Stimulated activated CD4-positive, alpha-beta T cell treated with anti-CD3 and anti-CD28 coated beads, Interleukin-12 subunit alpha, Interleukin-12 subunit beta, amount 100 ng/mL, for 4 hours (primary cell): ENCODE results near the gene PSMD13.
"Not testable (repeated sequence)": the region's sequence is repeated elsewhere in the genome, so short reads cannot be mapped to it uniquely, and the experiment has no call there.

Experiments used
- DNase-seq: peaks from one replicate; pipeline ENCODE4 v3.0.0-alpha.2; 2020

PSMD13 gene

DNA sequence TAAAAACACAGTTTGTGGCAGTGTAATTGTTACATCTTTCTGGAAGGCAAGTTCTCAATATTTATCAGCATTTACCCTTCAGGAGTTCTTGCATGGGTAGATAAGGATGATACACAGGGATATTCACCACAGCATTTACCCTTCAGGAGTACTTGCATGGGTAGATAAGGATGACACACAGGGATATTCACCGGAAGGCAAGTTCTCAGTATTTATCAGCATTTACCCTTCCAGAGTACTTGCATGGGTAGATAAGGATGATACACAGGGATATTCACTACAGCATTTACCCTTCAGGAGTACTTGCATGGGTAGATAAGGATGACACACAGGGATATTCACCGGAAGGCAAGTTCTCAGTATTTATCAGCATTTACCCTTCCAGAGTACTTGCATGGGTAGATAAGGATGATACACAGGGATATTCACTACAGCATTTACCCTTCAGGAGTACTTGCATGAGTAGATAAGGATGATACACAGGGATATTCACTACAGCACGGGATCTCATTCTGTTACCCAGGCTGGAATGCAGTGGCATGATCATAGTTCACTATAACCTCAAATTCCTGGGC lies 16.0 kb upstream of the PSMD13 start:
- not testable (repeated sequence) for DNase-seq

DNA sequence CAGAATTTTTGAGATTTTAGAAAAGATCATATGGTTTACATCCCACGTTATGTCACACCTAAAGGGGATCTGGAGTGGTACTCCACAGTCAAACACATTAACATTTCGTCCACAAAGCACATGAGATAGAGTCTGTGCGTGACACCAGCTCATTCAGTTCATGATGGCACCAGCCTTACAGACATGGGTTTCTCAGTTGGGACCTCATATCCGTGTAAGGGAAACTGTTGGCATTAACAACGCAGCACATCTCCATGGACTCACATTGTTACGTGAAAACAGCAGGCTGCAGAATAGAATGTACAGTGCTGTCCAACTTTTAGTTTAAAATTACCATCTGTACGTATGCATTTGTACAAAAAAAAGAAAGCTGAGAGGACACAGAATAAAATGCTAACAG lies 15.2 kb upstream of the PSMD13 start:
- no peak for DNase-seq

DNA sequence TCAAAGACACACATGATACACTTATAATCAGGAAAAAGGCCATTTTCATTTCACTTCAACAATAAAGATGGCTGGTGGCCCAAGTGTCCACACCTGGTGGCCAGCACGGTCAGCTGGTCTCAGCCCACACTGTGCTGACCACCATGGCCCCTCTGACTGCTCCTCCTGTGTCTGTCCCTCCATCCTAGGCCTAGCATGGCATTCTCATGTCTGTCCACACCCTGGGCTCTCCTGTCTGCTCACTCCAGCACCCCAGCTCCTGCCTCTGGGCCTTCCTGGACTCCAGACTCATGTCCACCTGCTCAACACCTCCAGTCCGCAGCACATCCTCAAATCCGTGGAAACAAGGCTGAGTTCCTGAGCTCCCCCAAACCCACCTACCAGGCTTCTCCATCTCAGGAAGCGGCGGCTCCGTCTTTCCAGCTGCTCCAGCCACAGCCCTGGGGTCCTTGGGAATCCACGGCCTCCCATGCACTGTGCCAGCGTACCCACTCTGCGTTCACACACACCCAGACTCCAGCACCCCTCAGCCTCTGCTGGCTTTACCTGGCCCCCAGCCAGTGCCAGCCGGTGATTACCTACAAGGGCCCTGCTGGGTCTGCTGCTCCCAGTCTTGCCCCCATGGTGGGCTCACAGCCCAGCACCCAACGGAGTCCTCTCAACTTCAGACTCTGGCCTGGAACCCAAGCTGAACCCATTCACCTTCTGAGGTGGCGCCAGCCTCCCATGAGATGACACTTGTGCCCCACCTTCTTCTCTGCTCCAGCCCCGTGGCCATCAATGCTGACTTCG lies 14.6 kb upstream of the PSMD13 start:
- no peak for DNase-seq

DNA sequence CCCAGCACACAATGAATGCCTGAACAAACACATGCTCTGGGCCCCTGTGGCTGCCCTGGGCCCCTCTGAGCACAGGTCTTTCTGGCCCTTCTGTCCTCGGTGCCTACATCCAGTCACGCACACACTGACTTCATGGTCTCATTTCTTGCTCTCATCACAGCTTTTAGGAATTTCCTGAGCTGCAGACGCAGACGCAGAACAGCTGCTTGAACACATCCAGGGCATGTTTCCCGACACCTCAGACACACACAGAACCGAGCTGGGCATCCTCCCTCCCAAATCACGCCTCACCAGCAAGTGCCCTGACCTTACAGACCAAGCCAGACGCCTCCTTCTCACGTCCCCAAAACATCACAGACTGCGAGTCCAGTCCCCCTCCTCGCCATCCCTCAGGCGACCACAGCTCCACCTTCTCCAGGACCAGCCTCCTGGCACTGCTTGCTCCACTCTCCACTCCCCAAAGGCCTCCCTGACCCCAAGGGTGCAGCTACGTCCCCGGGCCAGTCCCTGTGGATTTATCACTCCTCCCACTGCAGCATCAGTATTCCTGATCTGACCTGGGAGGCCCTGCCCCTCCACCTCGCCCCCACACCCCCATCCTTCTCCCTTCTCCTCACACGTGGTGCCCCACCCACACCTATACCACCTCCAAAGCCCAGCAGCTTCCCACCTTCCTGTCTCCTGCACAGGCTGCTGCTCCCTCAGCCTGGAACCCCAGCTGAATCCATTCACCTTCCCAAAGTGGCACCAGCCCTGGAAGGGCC lies 13.6 kb upstream of the PSMD13 start:
- DNase-seq = no peak

DNA sequence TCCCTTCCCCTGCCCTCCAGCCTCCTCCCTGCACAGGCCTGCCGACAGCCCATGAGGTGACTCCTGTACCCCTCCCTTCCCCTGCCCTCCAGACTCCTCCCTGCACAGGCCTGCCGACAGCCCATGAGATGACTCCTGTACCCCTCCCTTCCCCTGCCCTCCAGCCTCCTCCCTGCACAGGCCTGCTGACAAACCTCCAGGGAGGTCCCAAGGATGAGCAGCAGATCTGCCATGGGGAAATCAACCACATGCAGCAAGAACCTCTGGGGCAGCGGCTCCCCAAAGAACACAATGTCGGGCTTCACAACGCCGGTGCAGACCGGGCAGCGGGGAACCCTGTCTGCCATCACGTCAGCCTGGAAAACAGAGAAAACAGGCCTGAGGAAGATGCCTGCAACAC lies 12.9 kb upstream of the PSMD13 start:
- no peak for DNase-seq

DNA sequence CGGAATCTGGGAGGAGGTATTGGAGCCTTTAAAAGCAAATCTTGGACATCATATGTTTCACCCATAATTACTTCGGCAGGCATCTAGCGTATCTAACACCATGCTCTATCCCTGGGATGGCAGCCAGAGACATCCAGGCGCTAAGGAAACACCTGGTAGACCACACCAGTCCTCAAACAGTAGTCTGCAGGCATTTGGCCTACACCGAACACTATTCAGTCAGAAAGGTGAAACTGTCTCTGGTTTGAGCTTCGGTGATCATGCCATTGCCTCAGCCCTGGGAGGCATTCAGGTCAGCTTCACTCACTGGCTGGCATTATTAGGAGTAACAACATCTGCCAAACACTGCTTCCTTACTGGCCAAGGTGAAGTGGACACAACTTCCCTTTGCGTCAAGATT lies 12.4 kb upstream of the PSMD13 start:
- DNase-seq = no peak

DNA sequence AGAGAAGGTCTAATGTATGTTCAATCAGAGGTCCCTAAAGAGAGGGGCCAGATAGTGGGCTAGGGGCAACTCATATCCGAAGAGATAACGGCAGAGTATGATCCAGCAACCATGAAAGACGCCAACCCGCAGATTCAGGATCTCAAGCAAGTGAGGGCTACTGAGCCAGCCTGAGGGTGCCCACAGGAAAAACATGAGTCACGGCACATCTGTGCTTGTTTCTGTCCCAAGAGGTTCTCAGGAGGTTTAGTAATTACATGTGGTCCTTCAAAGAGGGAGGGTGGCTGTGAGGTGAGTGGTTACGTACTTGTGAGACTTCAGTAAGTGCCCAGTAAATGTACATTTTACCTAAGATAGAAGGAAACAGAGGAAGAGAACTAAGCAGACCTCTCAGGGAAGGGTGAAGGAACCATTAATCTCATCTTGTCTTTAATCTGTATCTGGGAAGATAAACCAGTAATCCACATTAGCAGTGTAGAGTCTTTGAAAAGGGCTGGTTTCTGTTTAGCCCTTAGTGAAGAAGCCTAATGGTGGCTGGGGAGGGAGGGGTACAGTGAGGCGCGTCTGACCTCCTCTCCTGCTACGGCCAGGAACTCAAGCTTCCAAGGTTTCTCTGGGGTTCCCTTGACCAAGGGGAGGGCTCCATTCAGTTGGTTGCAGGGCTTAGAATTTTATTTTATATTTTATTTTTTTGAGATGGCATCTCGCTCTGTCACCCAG lies 10.9 kb upstream of the PSMD13 start:
- DNase-seq = no peak

DNA sequence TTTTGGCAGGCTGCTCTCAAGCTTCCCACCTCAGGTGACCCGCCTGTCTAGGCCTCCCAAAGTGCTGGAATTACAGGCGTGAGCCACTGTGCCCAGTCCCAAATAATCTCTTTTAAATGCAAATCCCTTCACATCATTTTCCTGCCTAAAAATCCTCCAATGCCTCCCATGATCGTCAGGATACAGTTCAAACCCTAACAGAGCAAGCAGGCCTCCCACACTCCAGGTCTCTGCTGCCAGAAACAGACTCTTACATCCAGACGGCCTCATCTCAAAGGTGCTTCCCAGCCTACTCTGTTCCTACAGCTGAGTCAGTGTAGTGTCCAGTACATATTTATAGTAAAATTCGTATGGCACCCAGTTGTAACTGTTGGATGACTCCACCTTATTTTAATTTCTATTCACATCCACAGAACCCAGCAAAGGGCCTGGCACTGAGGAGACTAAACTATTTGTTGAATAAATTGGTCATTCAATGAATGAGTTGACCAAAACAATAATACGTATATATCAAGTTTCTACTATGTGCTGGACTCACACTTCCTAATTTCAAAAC lies 8.9 kb upstream of the PSMD13 start:
- DNase-seq = no peak

DNA sequence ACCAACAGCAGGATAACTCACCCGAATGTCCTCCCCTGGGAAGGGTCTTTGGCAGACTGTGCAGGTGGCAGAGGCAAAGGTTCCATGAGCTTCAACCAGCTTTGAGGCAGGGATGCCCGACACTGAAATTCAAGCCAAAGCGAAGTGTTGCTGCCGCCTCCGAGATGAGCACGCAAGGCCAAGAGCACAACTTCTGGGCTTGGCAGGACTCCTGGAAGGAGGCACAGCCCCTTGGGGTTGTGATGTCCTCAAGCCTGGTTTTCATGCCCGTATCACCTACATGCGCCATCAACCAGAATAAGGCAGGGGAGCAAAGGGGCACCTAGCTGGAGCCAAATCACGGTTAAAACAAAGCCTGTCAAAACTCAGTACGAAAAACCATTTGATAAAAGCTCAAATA lies 6.3 kb upstream of the PSMD13 start:
- DNase-seq = no peak

DNA sequence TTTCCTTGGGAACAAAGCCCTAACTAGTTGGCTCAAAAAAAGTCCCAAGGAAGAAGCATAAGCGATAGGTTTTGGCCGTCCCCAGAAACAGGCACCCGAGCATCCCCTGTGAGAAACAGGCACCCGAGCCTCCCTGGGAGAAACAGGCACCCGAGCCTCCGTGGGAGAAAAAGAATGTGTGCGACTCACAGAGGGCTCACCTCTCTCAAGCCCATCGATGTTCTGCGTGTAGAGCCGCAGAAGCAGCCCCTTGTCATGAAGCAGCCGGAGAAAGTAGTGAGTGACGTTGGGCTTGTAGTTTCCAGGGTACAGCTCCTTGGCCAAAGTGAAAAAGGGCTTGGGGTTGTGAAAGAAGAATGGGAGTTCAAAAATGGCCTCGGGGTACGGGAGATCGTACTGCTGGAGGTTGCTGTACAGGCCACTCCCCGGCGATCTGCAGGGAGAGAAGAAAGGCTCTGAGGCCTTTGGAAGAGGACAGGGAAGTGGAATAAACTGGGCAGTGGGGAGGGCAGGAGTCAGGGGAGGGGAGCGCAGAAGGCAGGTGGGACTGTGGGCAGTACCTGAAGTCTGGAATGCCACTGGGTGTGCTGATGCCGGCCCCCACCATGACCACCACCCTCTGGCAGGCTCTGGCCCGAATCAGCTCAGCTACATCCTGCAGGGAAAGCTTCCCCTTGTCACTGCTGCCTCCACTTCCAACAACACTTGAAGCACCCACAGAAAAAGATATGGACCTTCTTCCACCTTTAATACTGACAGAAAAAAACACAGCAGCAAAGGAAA lies 3.8 kb upstream of the PSMD13 start:
- DNase-seq = no peak

DNA sequence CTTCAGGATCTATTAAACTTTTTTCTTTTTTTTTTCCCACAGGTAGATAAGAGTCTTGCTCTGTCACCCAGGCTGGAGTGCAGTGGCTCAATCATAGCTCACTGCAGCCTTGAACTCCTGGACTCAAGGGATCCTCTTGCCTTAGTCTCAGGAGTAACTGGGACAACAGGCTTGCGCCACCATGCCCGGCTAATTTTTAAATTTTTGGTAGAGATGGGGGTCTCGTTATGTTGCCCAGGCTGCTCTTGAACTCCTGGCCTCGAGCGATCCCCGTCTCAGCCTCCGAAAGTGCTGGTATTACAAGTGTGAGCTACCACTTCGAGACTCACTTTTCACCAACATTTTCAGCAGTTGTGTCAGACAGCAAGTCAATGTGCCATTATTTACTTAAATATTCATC lies 1.6 kb upstream of the PSMD13 start:
- DNase-seq = no peak

DNA sequence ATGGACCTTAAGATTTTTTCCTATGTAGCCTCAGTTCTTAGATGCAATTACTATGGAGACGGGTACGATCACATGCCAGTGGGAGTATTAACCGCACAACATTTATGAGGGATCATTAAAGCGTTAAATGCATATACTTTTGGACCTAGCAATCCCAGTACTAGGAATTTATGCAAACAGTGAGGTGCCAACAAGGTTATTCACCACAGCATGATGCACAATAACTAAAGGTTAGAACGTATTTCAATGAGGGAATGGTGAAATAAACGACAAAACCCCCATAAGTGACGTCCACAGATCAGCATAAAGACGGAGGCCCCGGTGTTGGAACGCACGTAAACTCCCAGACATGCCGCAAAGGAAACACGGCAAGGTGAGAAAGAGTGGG lies 1.2 kb upstream of the PSMD13 start:
- DNase-seq = no peak

DNA sequence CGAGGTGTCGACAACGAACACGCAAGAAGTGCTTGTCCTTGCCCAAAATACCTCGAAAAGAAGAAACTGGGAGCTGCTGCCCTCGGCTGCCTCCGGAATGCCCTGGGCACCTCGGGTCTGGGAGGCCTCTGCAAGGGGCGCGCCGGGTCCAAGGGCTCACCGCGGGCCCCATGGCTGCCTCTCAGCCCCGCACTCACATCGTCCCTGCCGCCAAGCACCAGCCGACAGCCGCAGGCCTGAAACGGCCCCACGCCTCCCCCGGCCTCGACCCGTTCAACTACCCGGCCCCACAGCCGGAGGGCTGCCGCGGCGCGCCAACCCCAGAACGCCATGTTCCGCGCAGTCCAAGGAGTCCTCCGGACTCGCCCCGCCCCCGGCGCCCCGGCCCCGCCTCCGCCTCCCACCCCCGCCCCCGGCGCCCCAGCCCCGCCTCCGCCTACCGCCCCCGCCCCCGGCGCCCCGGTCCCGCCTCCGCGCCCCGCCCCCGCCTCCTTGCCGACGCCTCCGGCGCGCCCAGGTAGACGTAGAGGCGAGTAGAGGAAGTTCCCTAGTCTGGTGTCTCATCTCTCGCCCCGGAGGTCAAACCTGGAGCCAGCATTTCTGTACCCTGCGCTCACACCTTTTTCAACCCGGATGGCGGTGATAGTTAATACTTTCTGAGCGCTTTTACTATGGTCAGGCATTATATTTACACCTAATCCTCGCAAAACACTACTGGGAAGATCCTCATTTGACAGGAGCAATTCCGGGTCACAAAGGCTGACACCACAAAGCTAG lies 591 bp upstream of the PSMD13 start, which contains the start of gene SIRT3:
TSS of gene SIRT3 (minus strand) at position 346 of the 777 bp plus-strand sequence. CDS start at position 332, 14 bp downstream.
- peak; percentile 78 for DNase-seq

DNA sequence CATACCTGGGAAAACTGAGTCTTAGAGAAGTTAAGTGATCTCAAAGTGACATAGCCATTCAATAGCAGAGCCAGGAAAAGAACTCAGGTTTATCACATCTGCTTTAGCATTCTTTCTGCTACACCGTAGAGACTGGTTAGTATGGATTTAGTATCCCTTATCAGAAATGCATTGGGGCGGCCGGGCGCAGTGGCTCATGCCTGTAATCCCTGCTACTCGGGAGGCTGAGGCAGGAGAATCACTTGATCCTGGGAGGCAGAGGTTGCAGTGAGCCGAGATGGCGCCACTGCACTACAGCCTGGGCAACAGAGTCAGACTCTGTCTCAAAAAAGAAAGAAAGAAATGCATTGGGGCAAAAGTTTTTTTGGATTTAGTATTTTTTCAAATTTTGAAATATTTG lies 1.6 kb downstream of the PSMD13 start:
- DNase-seq = not testable (repeated sequence)

DNA sequence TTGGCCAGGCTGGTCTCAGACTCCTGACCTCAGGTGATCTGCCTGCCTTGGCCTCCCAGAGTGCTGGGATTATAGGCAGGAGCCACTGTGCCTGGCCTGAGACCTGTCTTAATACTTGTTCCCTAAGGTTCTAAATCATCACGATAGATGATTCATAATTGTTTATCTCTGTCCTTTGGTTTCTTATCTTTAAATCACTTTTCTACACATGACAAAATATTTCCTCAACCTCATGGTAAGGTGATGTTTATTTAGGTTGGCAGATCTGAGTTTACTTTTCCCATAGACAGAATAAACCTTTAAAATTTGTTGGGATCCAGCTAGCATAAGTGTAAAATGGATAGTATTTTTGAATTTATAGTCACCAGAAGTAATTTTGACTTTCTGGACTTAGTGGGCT lies 3.5 kb downstream of the PSMD13 start:
- no peak for DNase-seq

DNA sequence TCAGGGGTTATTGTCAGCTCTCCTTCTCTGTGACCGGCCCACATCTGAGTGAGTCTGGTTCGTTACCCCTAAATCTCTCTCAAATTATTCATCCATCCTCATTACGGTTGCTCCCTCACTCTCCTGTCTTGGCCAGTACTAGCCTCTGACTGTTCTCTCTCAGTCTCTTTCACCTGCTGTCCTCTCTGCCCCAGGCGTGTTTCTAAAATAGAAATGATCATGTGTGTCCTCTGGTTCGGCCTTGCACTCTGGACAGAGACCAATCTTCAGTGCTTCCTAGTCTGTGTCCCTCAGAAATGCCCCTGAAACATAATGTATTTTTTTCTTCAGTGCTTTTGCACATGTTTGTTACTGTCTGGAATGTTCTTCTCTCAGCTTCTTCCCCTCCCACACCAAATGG lies 4.9 kb downstream of the PSMD13 start:
- DNase-seq = no peak

DNA sequence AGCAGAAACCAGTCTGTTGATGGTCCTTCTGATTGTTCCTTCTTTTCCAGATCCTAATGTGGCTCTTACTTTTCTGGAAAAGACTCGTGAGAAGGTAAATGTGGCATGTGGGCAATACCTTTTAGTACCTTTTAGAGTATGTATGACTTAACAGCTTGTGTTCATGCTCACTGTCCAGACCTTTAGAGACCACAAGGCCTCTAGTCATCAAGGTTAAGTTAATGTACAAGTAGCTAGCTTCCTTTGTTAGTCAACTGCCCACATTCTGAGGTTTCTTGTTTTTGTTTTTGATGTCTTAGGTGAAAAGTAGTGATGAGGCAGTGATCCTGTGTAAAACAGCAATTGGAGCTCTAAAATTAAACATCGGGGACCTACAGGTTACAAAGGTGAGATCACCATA lies 7.6 kb downstream of the PSMD13 start:
- DNase-seq = no peak

DNA sequence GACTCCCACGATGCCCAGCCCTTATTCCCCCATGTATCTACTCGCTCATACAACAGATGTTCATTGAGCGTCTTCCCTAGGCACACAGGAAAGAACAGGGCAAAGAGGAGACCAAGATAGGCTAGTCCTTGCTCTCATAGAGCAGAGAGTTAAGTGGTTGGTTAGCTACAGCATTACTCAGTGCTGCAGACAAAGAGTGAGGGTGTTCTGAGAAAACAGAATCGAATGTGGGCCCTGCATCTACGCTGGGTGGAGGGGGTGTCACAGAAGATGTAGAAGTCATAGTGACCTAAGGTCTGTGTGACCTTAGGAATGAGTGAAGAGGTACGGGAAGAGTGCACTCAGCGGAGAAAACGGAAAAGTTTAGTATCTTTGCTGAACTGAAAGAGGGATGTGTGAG lies 12.3 kb downstream of the PSMD13 start:
- no peak for DNase-seq

DNA sequence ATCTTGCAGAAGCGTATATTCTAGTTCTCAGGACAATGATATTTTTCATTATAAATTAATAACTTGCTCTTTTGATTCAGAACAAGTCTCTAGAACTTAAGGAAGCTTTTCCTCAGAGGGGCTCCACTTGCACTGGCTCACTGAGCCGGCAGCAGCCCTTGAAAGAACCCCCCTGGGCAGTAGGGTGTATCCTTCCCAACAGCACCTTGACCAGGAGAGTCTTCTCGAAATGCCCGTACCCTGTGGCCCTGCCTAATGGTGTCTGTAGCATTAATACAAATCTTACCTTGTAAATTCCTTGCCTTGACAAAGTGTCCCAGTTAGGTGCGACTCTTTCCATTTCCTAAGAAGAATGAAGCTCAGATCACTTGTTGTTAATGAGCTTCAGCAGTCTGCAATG lies 13.5 kb downstream of the PSMD13 start:
- DNase-seq = no peak

DNA sequence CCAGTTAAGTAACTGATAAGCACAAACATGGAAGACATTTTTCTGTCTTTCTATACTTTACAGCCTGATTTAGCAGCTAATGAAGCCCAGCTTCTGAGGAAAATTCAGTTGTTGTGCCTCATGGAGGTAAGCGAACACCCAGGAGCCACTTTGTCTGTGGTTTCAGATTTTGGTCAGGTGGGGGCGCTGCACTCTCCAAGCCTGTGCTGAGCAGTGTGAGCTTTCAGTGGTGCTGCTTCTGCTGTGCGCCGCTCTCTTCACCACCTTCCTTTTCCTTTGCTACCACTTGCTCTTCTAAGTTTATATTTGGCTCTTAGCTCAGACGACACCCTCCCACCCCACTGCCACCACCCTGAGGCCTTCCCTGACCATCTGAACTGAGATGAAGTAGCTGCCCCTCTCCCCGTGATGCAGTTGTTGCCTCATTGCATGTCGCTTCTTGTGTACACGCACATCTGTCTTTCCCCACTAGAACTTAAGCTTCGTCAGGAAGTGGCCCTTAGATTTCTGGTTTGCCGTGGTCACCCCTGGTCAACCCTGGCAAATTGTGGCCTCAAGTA lies 14.0 kb downstream of the PSMD13 start:
- peak; percentile 63 for DNase-seq

DNA sequence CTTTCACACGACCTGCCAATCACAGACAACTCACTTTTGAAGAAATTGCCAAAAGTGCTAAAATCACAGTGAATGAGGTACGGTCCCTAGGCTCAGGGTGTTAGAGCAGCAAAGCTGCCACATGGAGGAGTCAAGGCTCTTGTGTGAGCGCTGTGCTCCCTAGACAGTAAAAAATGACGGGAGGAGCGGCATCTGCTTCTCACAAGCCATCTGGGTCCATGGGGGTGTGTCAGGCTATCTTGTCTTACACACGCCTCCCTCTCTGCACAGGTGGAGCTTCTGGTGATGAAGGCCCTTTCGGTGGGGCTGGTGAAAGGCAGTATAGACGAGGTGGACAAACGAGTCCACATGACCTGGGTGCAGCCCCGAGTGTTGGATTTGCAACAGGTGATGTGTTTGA lies 14.8 kb downstream of the PSMD13 start:
- no peak for DNase-seq
